IMR-90 (cell line): ENCODE data around the gene LANCL1. TPM values are rescaled to one million over a fixed set of nuclear protein-coding genes. Genes with fewer than 3 reads are reported as not detected.
A peak's percentile ranks its signal among the peaks of the same experiment; 100 is the strongest.

Experiments
- ATAC-seq: fragments of 200-7000 bp; cut with Tn5 transposase; 2 replicates; pipeline ENCODE4 v1.9.1; 2020; ENCODE audit warnings: low read depth, mild to moderate bottlenecking, moderate library complexity
- BruUV-seq: library from RNA; stranded (reverse); fragments of 400-500 nt; replicated peaks from 2 replicates; lab custom pipeline; 2021; lab: Mats Ljungman, UMichigan
- CTCF ChIA-PET: fragments of 300-600 bp; formaldehyde crosslinking; extraction: SDS; loops from one replicate; lab custom pipeline; 2021; ENCODE audit warnings: antibody characterized with exemption; lab: Yijun Ruan, JAX
- POLR2A ChIA-PET: fragments of 300-600 bp; sonication (Branson Sonifier 250); formaldehyde crosslinking; loops from one replicate; lab custom pipeline; 2022; ENCODE audit warnings: antibody characterized with exemption; ENCODE audit not compliant: unreplicated experiment; lab: Charles Lee
- DNase-seq: peaks from one replicate; pipeline ENCODE4 v3.0.0; 2013
- H2AFZ ChIP-seq: replicated peaks from 2 replicates; pipeline ENCODE3; 2013; ENCODE audit warnings: low read length, mild to moderate bottlenecking; ENCODE audit not compliant: poor library complexity
- H2AK5ac ChIP-seq: 2 replicates; pipeline ENCODE4 v1.6.1; 2013; ENCODE audit warnings: low read depth, low read length, inconsistent platforms
- H2AK9ac ChIP-seq: replicated peaks from 2 replicates; pipeline ENCODE3; 2013; ENCODE audit warnings: mild to moderate bottlenecking, low read depth, low read length, moderate library complexity; ENCODE audit not compliant: poor library complexity
- H2BK120ac ChIP-seq: 2 replicates; pipeline ENCODE4 v1.6.1; 2013; ENCODE audit warnings: low read depth, low read length, inconsistent platforms
- H2BK15ac ChIP-seq: 3 replicates; pipeline ENCODE4 v1.6.1; 2013; ENCODE audit warnings: low read depth, low read length, inconsistent platforms
- H2BK20ac ChIP-seq: 2 replicates; pipeline ENCODE4 v1.6.1; 2013; ENCODE audit warnings: low read depth, mild to moderate bottlenecking, inconsistent platforms, low read length, moderate library complexity
- H2BK5ac ChIP-seq: 2 replicates; pipeline ENCODE4 v1.6.1; 2013; ENCODE audit warnings: mild to moderate bottlenecking, low read depth, low read length, inconsistent platforms; ENCODE audit not compliant: poor library complexity, severe bottlenecking
- H3K14ac ChIP-seq: replicated peaks from 2 replicates; pipeline ENCODE4 v1.6.1; 2013; ENCODE audit warnings: low read depth, low read length, inconsistent platforms
- H3K18ac ChIP-seq: 2 replicates; pipeline ENCODE4 v1.6.1; 2013; ENCODE audit warnings: low read depth, low read length, control low read depth
- H3K23ac ChIP-seq: 2 replicates; pipeline ENCODE4 v1.6.1; 2013; ENCODE audit warnings: low read depth, low read length, inconsistent platforms
- H3K27ac ChIP-seq: 2 replicates; pipeline ENCODE4 v1.5.1; 2013; ENCODE audit warnings: mild to moderate bottlenecking, control low read depth, low read length; ENCODE audit not compliant: insufficient read depth
- H3K27me3 ChIP-seq: 2 replicates; pipeline ENCODE4 v1.6.1; 2013; ENCODE audit warnings: low read length; ENCODE audit not compliant: control insufficient read depth, insufficient read depth
- H3K36me3 ChIP-seq: 2 replicates; pipeline ENCODE4 v1.6.1; 2013; ENCODE audit warnings: low read length, mixed read lengths; ENCODE audit not compliant: control insufficient read depth, insufficient read depth
- H3K4ac ChIP-seq: 2 replicates; pipeline ENCODE4 v1.6.1; 2013; ENCODE audit warnings: low read depth, low read length, inconsistent platforms
- H3K4me1 ChIP-seq: 2 replicates; pipeline ENCODE4 v1.6.1; 2013; ENCODE audit warnings: low read length, mixed read lengths; ENCODE audit not compliant: control insufficient read depth, insufficient read depth
- H3K4me2 ChIP-seq: 2 replicates; pipeline ENCODE4 v1.6.1; 2013; ENCODE audit warnings: low read depth, mild to moderate bottlenecking, control low read depth, low read length, moderate library complexity
- H3K4me3 ChIP-seq: 2 replicates; pipeline ENCODE4 v1.5.1; 2013; ENCODE audit warnings: low read depth, mild to moderate bottlenecking, control low read depth, low read length, moderate library complexity; ENCODE audit not compliant: insufficient read depth
- H3K56ac ChIP-seq: 2 replicates; pipeline ENCODE4 v1.6.1; 2013; ENCODE audit warnings: low read length, inconsistent platforms; ENCODE audit not compliant: insufficient read depth; ENCODE audit errors: extremely low read depth
- H3K79me1 ChIP-seq, 2 experiments: 2 replicates each; pipeline ENCODE4 v1.6.1; 2013; ENCODE audit warnings: low read length in 2 of 2, inconsistent platforms in 1 of 2, low read depth in 1 of 2
- H3K9ac ChIP-seq: 2 replicates; pipeline ENCODE4 v1.6.1; 2013; ENCODE audit warnings: low read depth, low read length, control low read depth
- H3K9me1 ChIP-seq: 2 replicates; pipeline ENCODE4 v1.6.1; 2013; ENCODE audit warnings: low read length, inconsistent platforms; ENCODE audit not compliant: insufficient read depth
- H3K9me3 ChIP-seq: 2 replicates; pipeline ENCODE4 v1.6.1; 2013; ENCODE audit warnings: low read length; ENCODE audit not compliant: control insufficient read depth, insufficient read depth
- H4K20me1 ChIP-seq: 2 replicates; pipeline ENCODE4 v1.6.1; 2013; ENCODE audit warnings: low read length, inconsistent platforms; ENCODE audit not compliant: insufficient read depth
- H4K5ac ChIP-seq: 2 replicates; pipeline ENCODE4 v1.6.1; 2013; ENCODE audit warnings: mild to moderate bottlenecking, low read depth, low read length, control low read depth
- H4K8ac ChIP-seq, 2 experiments: 2 replicates each; pipeline ENCODE4 v1.6.1; 2013; ENCODE audit warnings: low read depth in 2 of 2, low read length in 2 of 2, control low read depth in 1 of 2, inconsistent platforms in 1 of 2
- H4K91ac ChIP-seq: 2 replicates; pipeline ENCODE4 v1.6.1; 2013; ENCODE audit warnings: low read depth, low read length, inconsistent platforms; ENCODE audit not compliant: insufficient read depth
- CEBPB ChIP-seq: IDR thresholded peaks from 2 replicates; pipeline ENCODE4 v1.6.1; 2012; ENCODE audit warnings: low read depth, low read length, improper control_type of control experiment
- MAFK ChIP-seq: IDR thresholded peaks from 2 replicates; pipeline ENCODE4 v1.6.1; 2012; ENCODE audit warnings: low read depth, low read length, improper control_type of control experiment
- RAD21 ChIP-seq: IDR thresholded peaks from 2 replicates; pipeline ENCODE4 v1.6.1; 2012; ENCODE audit warnings: low read length, improper control_type of control experiment
- RCOR1 ChIP-seq: IDR thresholded peaks from 2 replicates; pipeline ENCODE4 v1.6.1; 2012; ENCODE audit warnings: mild to moderate bottlenecking, low read length, improper control_type of control experiment; ENCODE audit not compliant: insufficient replicate concordance
- SMC3 ChIP-seq: fragments of 150-350 bp; IDR thresholded peaks from 2 replicates; pipeline ENCODE4 v1.6.1; 2016; ENCODE audit warnings: low read depth, mild to moderate bottlenecking, antibody characterized with exemption, low read length, moderate library complexity
- WGBS, 2 experiments: methylation state at CpG; one replicate each; pipeline versions ENCODE4 v1.1.5 to v1.1.7; 2013; ENCODE audit warnings: missing lambda C conversion rate in 2 of 2; ENCODE audit not compliant: insufficient read length in 1 of 2; ENCODE audit errors: extremely low coverage in 2 of 2; 5-methylcytosine and 5-hydroxymethylcytosine counted together
- dilution Hi-C: fragments of 300-500 bp; cut with HindIII; formaldehyde crosslinking; loops from one replicate; pipeline ENCODE4 v1.14.3; 2018; ENCODE audit warnings: low sequenced_read_pairs; ENCODE audit not compliant: unreplicated experiment
- in situ Hi-C: fragments of 300-500 bp; cut with MboI; formaldehyde crosslinking; loops from 3 replicates; pipeline ENCODE4 v1.14.3; 2019; ENCODE audit warnings: low sequenced_read_pairs, inconsistent platforms, mixed read lengths
- intact Hi-C: fragments of 100-400 bp; cut with micrococcal nuclease; formaldehyde crosslinking; loops from 2 replicates; pipeline ENCODE4 v1.10.0; 2022
- polyA plus RNA-seq, 3 experiments: library from polyadenylated mRNA; depleted of rRNA; stranded (reverse); fragments of >200 nt; gene quantifications; 2 replicates each; pipeline ENCODE4 v1.2.3, GENCODE V29; 2012; ENCODE audit warnings: low replicate concordance in 1 of 3
- total RNA-seq: library from RNA; depleted of rRNA; stranded (reverse); fragments of >200 nt; gene quantifications from 2 replicates; pipeline ENCODE4 v1.2.3, GENCODE V29; 2012
- TF ChIP-seq, protein P1 (sequence below): conservative IDR thresholded peaks from 2 replicates; pipeline ENCODE4 v1.5.1; 2012; ENCODE audit warnings: mild to moderate bottlenecking, low read depth, low read length, improper control_type of control experiment

LANCL1 gene
- total and polyA plus RNA-seq, 2 of the 4 experiments (the other 2 are of a cell fraction): 29.7 to 53.8 TPM

GRCh38 chr2:210445116-210445707 is 31.3 kb downstream of the LANCL1 start:
- Histone ChIP-seq H3K18ac (no peak overlapping the region), H2BK20ac (no peak overlapping the region), H3K9ac (no peak overlapping the region), H4K8ac (no peak overlapping the region), H2BK15ac (no peak overlapping the region), H3K27ac (no peak overlapping the region), H2AK5ac (no peak overlapping the region), H2BK120ac (no peak overlapping the region), H3K4me2 (no peak overlapping the region), H2AFZ (no peak overlapping the region), H3K4me3 (no peak overlapping the region), H4K91ac (no peak overlapping the region), H3K9me3 (no peaks in the 10 kb centered on the region), H3K36me3 (peaks cover 2% of the 10 kb centered on the region; the same call in 1 of the 2 replicates), H3K14ac (no peak overlapping the region), H4K5ac (no peak overlapping the region), H2AK9ac (no peak overlapping the region), H3K79me1 (no peaks in the 10 kb centered on the region), H4K20me1 (no peaks in the 10 kb centered on the region), H2BK5ac (no peak overlapping the region), H3K56ac (no peak overlapping the region), H3K4me1 (no peaks in the 10 kb centered on the region), H3K23ac (no peak overlapping the region), H3K27me3 (no peaks in the 10 kb centered on the region), H3K9me1 (no peaks in the 10 kb centered on the region), H3K4ac (no peak overlapping the region)
- dilution Hi-C loops: no loop called here
- in situ Hi-C loops: no loop called here
- DNase-seq (peak; percentile 27), ATAC-seq (peak; percentile 61; the same call in 1 of the 2 replicates)
- POLR2A ChIA-PET: no interaction called here
- BruUV-seq: no TSS peak
- no CpG with 5 or more reads among the region's 3 CpGs for WGBS, 2 experiments
- intact Hi-C loops: loop anchor here (5.0 kb wide), 1 partner anchor 712 kb away; no protein-coding TSS in a partner anchor
- TF ChIP-seq CEBPB: no peak
- TF ChIP-seq SMC3: peak; percentile 21; the same call in 1 of the 2 replicates
- peak; percentile 73 for TF ChIP-seq MAFK
- no peak for TF ChIP-seq RCOR1
- TF ChIP-seq, protein P1, sequence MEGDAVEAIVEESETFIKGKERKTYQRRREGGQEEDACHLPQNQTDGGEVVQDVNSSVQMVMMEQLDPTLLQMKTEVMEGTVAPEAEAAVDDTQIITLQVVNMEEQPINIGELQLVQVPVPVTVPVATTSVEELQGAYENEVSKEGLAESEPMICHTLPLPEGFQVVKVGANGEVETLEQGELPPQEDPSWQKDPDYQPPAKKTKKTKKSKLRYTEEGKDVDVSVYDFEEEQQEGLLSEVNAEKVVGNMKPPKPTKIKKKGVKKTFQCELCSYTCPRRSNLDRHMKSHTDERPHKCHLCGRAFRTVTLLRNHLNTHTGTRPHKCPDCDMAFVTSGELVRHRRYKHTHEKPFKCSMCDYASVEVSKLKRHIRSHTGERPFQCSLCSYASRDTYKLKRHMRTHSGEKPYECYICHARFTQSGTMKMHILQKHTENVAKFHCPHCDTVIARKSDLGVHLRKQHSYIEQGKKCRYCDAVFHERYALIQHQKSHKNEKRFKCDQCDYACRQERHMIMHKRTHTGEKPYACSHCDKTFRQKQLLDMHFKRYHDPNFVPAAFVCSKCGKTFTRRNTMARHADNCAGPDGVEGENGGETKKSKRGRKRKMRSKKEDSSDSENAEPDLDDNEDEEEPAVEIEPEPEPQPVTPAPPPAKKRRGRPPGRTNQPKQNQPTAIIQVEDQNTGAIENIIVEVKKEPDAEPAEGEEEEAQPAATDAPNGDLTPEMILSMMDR: peak; percentile 64
- peak; percentile 52 for TF ChIP-seq RAD21
- CTCF ChIA-PET: interaction anchor here (1.3 kb wide), 1 partner anchor 15 kb away, joined by 4 read pairs; no protein-coding TSS in a partner anchor
